Measurements from ENCODE around the gene NGEF.

NGEF gene

DNA sequence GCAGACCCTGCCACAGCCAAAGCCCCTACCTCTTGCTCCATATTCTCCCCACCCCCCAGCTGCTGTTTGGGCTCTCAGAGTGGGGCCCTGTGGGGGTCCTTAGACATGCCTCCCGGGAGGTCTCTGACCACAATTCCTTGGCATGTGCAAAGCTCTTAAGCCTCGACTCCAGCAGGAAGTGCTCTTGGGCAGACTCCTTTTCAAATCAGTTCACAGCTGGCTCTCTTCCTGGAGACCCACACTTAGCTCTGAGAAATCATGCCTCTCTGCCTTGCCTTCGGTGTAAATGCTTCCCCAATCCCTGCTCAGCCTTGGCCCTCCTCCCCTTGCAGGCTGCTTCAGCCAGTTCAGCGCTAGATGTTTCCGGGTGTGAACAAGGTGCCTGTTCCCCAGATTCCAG, 46.9 kb downstream of the NGEF start:
- TF ChIP-seq, protein P1, sequence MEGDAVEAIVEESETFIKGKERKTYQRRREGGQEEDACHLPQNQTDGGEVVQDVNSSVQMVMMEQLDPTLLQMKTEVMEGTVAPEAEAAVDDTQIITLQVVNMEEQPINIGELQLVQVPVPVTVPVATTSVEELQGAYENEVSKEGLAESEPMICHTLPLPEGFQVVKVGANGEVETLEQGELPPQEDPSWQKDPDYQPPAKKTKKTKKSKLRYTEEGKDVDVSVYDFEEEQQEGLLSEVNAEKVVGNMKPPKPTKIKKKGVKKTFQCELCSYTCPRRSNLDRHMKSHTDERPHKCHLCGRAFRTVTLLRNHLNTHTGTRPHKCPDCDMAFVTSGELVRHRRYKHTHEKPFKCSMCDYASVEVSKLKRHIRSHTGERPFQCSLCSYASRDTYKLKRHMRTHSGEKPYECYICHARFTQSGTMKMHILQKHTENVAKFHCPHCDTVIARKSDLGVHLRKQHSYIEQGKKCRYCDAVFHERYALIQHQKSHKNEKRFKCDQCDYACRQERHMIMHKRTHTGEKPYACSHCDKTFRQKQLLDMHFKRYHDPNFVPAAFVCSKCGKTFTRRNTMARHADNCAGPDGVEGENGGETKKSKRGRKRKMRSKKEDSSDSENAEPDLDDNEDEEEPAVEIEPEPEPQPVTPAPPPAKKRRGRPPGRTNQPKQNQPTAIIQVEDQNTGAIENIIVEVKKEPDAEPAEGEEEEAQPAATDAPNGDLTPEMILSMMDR (conservative IDR thresholded peaks at IDR 0.05; ENCODE audit: low read depth, low read length): no peak
- no peak for DNase-seq (ENCODE audit: low read depth)
- no peak overlapping the region for H3K4me3 ChIP-seq (ENCODE audit: low read length)

- TF ChIP-seq, protein P1 (conservative IDR thresholded peaks at IDR 0.05; ENCODE audit: low read depth, low read length): no peak
- no peak overlapping the region for H3K4me3 ChIP-seq (ENCODE audit: low read length)
Measured at GRCh38 chr2:232963913-232964312, 49.1 kb downstream of the NGEF start.

GRCh38 chr2:232960862-232961261, 52.2 kb downstream of the NGEF start:
- DNase-seq (ENCODE audit: low read depth): no peak
- H3K4me3 ChIP-seq (ENCODE audit: low read length): no peak overlapping the region
- TF ChIP-seq, protein P1 (conservative IDR thresholded peaks at IDR 0.05; ENCODE audit: low read depth, low read length): no peak

More at GRCh38 chr2:232963913-232964312, 49.1 kb downstream of the NGEF start:
- no peak for DNase-seq (ENCODE audit: low read depth)

DNA sequence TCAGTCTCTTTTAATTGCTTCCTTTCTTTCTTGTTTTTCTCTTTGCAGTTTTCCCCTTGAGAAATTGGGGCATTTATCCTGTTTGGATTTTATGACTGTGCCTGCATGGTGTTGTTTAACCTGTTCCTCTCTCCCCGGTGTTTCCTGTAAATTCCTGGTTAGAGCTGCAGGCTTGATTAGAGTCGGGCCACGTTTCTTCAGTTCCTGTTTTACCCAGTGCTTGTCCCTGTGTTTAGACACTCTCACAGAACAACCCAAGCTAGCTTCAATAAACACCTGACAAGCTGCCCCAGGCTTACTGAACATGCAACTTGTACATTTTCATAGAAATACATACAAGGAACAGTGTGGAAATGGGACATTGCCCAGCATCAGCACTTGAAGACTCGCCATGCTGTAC, 53.9 kb downstream of the NGEF start:
- DNase-seq (ENCODE audit: low read depth): no peak
- H3K4me3 ChIP-seq (ENCODE audit: low read length): no peak overlapping the region
- TF ChIP-seq, protein P1 (conservative IDR thresholded peaks at IDR 0.05; ENCODE audit: low read depth, low read length): no peak

- H3K4me3 ChIP-seq (ENCODE audit: low read length): no peak overlapping the region
- TF ChIP-seq, protein P1 (conservative IDR thresholded peaks at IDR 0.05; ENCODE audit: low read depth, low read length): no peak
- DNase-seq (ENCODE audit: low read depth): no peak
Measured at GRCh38 chr2:232957657-232958090, 55.4 kb downstream of the NGEF start.

DNA sequence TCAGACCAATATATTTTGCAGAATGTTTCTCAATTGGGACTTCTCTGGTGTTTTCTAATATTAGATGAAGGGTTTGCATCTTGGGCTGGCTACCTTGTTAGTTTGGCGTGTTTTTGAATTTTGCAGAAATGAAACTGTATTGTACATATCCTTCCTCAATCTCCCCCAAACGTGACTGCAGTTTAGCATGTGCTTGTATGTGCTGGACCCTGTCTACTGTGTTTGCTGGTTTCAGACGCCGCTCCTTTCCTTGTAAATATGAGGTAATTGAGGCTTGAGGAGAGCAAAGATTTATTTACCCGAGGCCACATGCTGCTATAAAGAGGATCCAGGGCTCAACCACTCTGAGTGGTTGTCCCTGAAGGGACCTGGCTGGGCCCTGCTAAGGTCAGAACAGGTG, 57.2 kb downstream of the NGEF start:
- TF ChIP-seq, protein P1 (conservative IDR thresholded peaks at IDR 0.05; ENCODE audit: low read depth, low read length): no peak
- no peak overlapping the region for H3K4me3 ChIP-seq (ENCODE audit: low read length)
- DNase-seq (ENCODE audit: low read depth): no peak

DNA sequence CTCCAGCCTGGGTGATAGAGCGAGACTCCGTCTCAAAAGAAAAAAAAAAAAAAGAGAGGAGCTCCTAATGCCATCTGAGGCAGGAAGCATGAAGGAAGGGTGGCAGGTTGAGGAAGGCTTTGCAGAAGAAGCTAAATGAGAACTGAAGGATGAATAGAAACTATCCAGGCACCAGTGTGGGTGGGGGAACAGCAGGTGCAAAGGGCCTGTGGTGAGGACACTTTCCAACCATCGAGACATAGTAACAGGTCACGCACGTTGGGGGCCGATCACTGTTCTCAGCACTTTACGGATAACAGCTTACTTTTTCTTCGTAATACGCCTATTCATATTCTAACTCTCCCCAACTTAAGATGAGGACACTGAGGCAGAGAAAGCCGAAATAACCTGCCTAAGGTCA, 58.4 kb downstream of the NGEF start:
- no peak for DNase-seq (ENCODE audit: low read depth)
- no peak overlapping the region for H3K4me3 ChIP-seq (ENCODE audit: low read length)
- TF ChIP-seq, protein P1 (conservative IDR thresholded peaks at IDR 0.05; ENCODE audit: low read depth, low read length): no peak
